ENCODE results near the gene C1QTNF9. TPM values are rescaled to one million over a fixed set of nuclear protein-coding genes. Genes with fewer than 3 reads are reported as not detected.
"Not testable (repeated sequence)": the region's sequence is repeated elsewhere in the genome, so short reads cannot be mapped to it uniquely, and the experiment has no call there.

C1QTNF9 gene
- total RNA-seq, 1 donor from 2014 or later, result 0.26 TPM

- DNase-seq (ENCODE audit: low spot score), result no peak
Observed at GRCh38 chr13:24281188-24282008, 28.0 kb upstream of the C1QTNF9 start.

- DNase-seq (ENCODE audit: low spot score), result no peak
Observed at GRCh38 chr13:24282256-24282655, 27.1 kb upstream of the C1QTNF9 start.

DNA sequence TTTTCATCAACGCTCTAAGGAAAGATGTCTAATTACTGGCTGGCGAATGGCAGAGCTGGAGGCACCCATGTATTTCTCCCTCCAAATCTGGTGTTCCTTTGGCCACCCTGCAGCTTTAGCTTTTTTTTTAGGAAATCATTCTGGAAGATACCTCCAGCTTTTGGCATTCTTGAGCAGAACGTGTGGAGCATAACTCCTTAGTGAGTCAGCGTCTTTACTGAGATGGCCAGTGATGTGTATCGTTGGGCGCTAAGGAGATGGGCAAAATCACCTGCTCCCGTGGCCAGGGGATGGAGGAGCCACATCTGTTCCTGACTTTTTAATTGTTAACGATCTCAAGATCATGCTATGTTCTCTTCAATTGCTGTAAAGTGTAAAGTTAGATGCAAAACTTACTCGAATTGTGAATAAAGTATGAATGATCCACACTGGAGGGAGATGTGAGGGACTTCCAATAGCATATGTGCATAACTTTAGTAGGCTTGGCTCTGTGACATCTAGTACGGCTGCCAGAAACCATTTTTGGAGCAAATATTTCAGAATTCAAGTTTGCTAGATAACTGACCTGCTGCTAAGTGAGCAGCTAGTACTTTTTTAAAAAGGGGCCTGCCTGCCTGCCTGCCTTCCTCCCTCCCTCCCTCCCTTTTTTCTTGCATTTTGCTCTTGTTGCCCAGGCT lies 24.4 kb upstream of the C1QTNF9 start:
- DNase-seq (ENCODE audit: low spot score), result no peak

DNA sequence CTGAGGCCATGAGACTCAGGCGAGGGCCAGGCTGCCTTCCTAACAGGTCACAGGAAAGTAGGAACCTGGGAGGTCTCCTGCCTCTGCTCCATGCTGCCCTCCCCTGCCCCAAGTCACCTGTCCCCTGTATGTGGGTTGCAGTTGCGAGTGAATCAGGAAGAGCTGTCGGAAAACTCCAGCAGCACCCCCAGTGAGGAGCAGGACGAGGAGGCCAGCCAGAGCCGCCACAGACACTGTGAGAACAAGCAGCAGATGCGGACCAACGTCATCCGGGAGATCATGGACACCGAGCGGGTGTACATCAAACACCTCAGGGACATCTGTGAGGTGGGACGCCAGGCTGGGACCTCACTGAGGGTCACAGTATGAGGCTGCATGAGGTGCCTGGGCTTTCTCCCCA lies 22.8 kb upstream of the C1QTNF9 start:
- no peak for DNase-seq (ENCODE audit: low spot score)

- no peak for DNase-seq (ENCODE audit: low spot score)
Observed at GRCh38 chr13:24287748-24288287, 21.6 kb upstream of the C1QTNF9 start.

- no peak for DNase-seq (ENCODE audit: low spot score)
Observed at GRCh38 chr13:24288870-24289269, 20.5 kb upstream of the C1QTNF9 start.

- no peak for DNase-seq (ENCODE audit: low spot score)
Observed at GRCh38 chr13:24290280-24290932, 19.0 kb upstream of the C1QTNF9 start.

GRCh38 chr13:24292481-24292880 lies 16.9 kb upstream of the C1QTNF9 start:
- DNase-seq (ENCODE audit: low spot score), result no peak

DNA sequence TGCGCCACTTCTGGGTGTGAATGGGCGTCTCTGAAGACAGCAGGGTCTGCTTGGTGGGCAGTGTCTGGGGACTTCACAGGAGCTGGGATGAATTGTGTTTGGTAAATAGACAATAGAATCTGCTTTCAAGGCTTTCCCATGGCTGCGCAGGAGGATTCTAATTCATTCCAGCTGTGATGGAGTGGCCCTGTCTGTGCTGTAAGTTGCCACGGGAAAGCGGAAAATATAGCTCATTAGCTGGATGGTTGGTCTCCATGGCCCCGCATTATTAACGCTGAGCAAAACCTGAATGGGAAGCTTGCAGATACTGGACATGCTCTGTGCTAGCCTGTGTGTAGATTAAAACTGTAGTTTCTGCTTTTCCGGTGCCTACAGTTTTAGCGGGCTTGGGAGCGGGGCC lies 15.6 kb upstream of the C1QTNF9 start:
- no peak for DNase-seq (ENCODE audit: low spot score)

- no peak for DNase-seq (ENCODE audit: low spot score)
Observed at GRCh38 chr13:24299488-24300114, 9.8 kb upstream of the C1QTNF9 start.

DNA sequence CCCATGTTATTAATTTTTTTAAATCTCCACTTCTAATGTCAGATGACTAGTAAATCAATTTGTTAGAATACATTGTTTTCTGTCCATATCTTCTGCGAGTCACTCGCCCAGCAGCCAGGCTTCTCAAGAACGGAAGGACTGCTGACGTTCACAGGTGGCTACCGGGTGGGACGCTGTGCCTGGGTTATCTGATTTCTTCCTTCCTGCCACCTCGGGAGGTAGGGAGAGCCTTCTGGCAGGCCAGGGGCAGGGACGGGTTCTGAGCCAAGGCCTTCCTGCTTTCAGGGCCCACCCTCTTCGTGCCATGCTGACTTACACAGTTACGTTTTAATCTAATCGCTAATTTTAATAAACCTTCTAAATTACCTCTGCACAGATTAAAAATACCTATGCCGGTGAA lies 7.9 kb upstream of the C1QTNF9 start:
- no peak for DNase-seq (ENCODE audit: low spot score)

GRCh38 chr13:24301911-24302310 lies 7.5 kb upstream of the C1QTNF9 start:
- no peak for DNase-seq (ENCODE audit: low spot score)

GRCh38 chr13:24304620-24305019 lies 4.8 kb upstream of the C1QTNF9 start:
- no peak for DNase-seq (ENCODE audit: low spot score)

- no peak for DNase-seq (ENCODE audit: low spot score)
Observed at GRCh38 chr13:24306632-24307031, 2.7 kb upstream of the C1QTNF9 start.

GRCh38 chr13:24307211-24308067 lies 1.9 kb upstream of the C1QTNF9 start:
- DNase-seq (ENCODE audit: low spot score), result no peak

- DNase-seq (ENCODE audit: low spot score), result no peak
Observed at GRCh38 chr13:24308068-24308445, 1.3 kb upstream of the C1QTNF9 start.

DNA sequence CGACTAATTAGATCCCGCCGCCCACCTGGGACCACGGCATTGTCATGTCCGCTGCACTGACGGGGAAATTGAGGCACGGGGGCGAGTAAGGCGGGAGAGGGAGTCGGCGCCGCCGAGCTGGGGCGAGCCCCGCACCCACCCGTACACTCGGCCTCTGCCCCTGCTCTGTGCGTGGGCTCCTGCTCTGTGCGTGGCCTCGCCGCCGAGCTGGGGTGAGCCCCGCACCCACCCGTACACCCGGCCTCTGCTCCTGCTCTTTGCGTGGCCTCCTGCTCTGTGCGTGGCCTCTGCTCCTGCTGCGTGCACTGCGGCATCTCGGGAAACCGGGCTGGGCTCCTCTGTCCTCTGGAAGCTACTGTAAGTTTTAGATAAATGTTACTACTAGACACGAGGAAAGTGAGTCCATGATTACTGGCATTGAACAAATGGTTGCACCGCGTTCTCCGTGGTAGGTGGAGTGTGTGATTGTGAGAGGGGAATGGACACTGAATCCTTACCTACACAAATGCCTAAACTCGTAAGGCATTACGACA lies 826 bp upstream of the C1QTNF9 start:
- DNase-seq (ENCODE audit: low spot score), result no peak

- no peak for DNase-seq (ENCODE audit: low spot score)
Observed at GRCh38 chr13:24313439-24313838, 4.1 kb downstream of the C1QTNF9 start.

DNA sequence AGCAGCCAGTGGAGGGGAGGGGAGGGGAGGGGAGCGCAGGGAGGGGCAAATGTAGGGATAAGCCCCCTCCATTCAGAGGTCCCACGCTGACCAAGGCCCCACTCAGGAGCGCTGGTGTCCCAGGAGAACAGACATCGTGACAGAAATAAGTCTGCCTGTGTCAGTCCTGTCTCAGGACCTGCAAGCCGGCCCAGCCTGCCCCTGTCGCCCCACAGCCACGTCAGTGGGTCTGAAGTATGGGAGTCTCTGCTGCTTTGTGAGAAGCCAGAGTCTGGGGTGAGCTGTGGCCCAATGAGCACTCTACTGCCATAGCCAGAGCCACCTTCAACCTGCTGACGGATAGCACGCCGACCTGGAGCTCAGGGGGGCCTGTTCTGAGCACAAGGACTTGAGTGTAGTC lies 8.5 kb downstream of the C1QTNF9 start:
- DNase-seq (ENCODE audit: low spot score), result not testable (repeated sequence)

DNA sequence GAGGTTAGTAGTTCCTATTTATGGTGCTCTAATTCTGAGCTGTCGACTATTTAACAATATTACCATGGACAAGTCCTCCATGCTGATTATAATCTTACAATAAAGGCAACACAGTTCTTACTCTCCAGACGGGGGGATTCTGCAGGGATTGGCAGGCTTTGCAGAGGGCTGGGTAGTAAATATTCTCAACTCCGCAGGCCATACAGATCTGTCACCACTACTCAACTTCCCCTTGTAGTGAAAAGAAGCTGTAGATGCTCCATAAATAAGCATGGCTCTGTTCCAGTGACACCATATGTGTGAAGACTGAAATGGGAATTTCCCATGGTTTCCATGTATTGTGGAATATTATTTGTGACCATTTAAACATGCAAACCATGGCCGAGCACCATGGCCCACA lies 9.5 kb downstream of the C1QTNF9 start:
- not testable (repeated sequence) for DNase-seq (ENCODE audit: low spot score)

DNA sequence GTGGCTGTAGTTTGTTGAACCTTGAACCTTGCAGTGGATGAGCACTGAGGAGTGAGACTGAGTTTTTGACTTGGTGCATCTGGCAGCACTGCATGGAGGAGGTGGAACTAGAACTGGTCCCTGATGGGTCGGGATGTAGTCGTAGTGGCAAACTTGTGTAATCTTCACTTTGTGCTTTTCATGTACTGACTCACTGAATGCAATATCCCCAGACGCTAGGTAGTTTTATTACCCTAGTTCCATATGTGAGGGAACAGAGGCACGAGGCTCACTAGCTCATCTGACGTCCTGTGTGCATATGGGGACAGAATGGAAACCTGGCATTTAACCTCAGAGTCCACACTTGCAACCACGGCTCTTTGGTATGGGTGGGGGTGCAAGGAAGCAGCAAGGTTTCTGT lies 10.3 kb downstream of the C1QTNF9 start:
- not testable (repeated sequence) for DNase-seq (ENCODE audit: low spot score)
